ENCODE measurements around the gene NOTCH4. TPM values are rescaled to one million over a fixed set of nuclear protein-coding genes. Genes with fewer than 3 reads are reported as not detected.

NOTCH4 gene
- total and polyA plus RNA-seq, 12 donors, result 7.1 to 136 (median 20.2) TPM

- H3K27me3 ChIP-seq, result no peaks in the 10 kb centered on the region
- intact Hi-C loops (cut with DNase I), result no loop called here
- no peaks in the 10 kb centered on the region for H3K36me3 ChIP-seq (replicated peaks in 1 of 2)
- H3K4me3 ChIP-seq, result peak overlapping the region in 2 of 4 donors; percentile 11 to 58
- TF ChIP-seq CTCF (IDR thresholded peaks at IDR 0.05), result peak; percentile 45 to 70 (median 64)
- no peak for TF ChIP-seq POLR2A (IDR thresholded peaks at IDR 0.05)
- peak; percentile 61 to 85 (median 78) for DNase-seq
- H3K4me1 ChIP-seq (replicated peaks in 1 of 2), result peaks cover 7 to 8% of the 10 kb centered on the region in 2 donors
- peak overlapping the region in 4 of 5 donors; percentile 2 to 91 (median 82) for H3K27ac ChIP-seq
- 9 to 12% (median 11%) methylated on average over 29 to 30 of the region's 30 CpGs for WGBS, 4 donors
- no peaks in the 10 kb centered on the region for H3K9me3 ChIP-seq (replicated peaks in 1 of 3)
Measured at GRCh38 chr6:32255199-32256153, 31.6 kb upstream of the NOTCH4 start.

GRCh38 chr6:32254761-32255198 lies 30.9 kb upstream of the NOTCH4 start:
- no peak for TF ChIP-seq POLR2A (IDR thresholded peaks at IDR 0.05)
- no peak for TF ChIP-seq CTCF (IDR thresholded peaks at IDR 0.05)
- Histone ChIP-seq H3K4me3 (peak overlapping the region in 2 of 4 donors; percentile 11 to 58), H3K36me3 (replicated peaks in 1 of 2) (no peaks in the 10 kb centered on the region), H3K9me3 (replicated peaks in 1 of 3) (no peaks in the 10 kb centered on the region), H3K27ac (peak overlapping the region in 2 of 5 donors; percentile 80 to 91), H3K4me1 (replicated peaks in 1 of 2) (peaks cover 7 to 8% of the 10 kb centered on the region in 2 donors), H3K27me3 (no peaks in the 10 kb centered on the region)
- 10 to 24% (median 22%) methylated on average over 12 of the region's 12 CpGs for WGBS, 4 donors
- intact Hi-C loops (cut with DNase I), result no loop called here
- peak in 2 of 7 donors; percentile 19 to 24 for DNase-seq

- TF ChIP-seq POLR2A (IDR thresholded peaks at IDR 0.05), result no peak
- TF ChIP-seq CTCF (IDR thresholded peaks at IDR 0.05), result no peak
- 50 to 60% (median 58%) methylated on average over 1 to 2 of the region's 2 CpGs for WGBS, 4 donors
- Histone ChIP-seq H3K27me3 (no peaks in the 10 kb centered on the region), H3K36me3 (replicated peaks in 1 of 2) (no peaks in the 10 kb centered on the region), H3K9me3 (replicated peaks in 1 of 3) (no peaks in the 10 kb centered on the region), H3K4me3 (no peak overlapping the region), H3K27ac (no peak overlapping the region), H3K4me1 (replicated peaks in 1 of 2) (peaks cover 7 to 8% of the 10 kb centered on the region in 2 donors)
- no peak for DNase-seq
- intact Hi-C loops (cut with DNase I), result no loop called here
Measured at GRCh38 chr6:32252331-32253009, 28.6 kb upstream of the NOTCH4 start.

- H3K36me3 ChIP-seq (replicated peaks in 1 of 2), result no peaks in the 10 kb centered on the region
- 75 to 90% (median 80%) methylated on average over 2 of the region's 2 CpGs for WGBS, 4 donors
- DNase-seq, result no peak
- no peaks in the 10 kb centered on the region for H3K9me3 ChIP-seq (replicated peaks in 1 of 3)
- no peaks in the 10 kb centered on the region for H3K27me3 ChIP-seq
- H3K27ac ChIP-seq, result no peak overlapping the region
- TF ChIP-seq CTCF (IDR thresholded peaks at IDR 0.05) (no peak), POLR2A (IDR thresholded peaks at IDR 0.05) (no peak)
- H3K4me1 ChIP-seq (replicated peaks in 1 of 2), result no peaks in the 10 kb centered on the region
- intact Hi-C loops (cut with DNase I), result loop anchor here (10.0 kb wide), 2 partner anchors 166 to 546 kb away; no protein-coding TSS in a partner anchor
- H3K4me3 ChIP-seq, result no peak overlapping the region
Measured at GRCh38 chr6:32249262-32249661, 25.4 kb upstream of the NOTCH4 start.

All from adrenal gland (tissue), 12 donors.